ENCODE results near the gene ARF3. TPM values are rescaled to one million over a fixed set of nuclear protein-coding genes. Genes with fewer than 3 reads are reported as not detected.

Gene ARF3
- polyA plus RNA-seq, 1 of the 3 experiments (the other 2 are of a cell fraction) = 204 TPM

- no peaks in the 10 kb centered on the region; the same call in 1 of the 2 replicates for H3K27me3 ChIP-seq (ENCODE audit: insufficient read depth)
- no peaks in the 10 kb centered on the region for H3K9me2 ChIP-seq
- TF ChIP-seq EP300 (IDR thresholded peaks at IDR 0.05; ENCODE audit: borderline replicate concordance in 1 of 2, low read depth in 1 of 2, low read length in 1 of 2) (no peak), SMC3 (IDR thresholded peaks at IDR 0.05; ENCODE audit: low read depth, low read length) (peak; percentile 94), RAD21 (IDR thresholded peaks at IDR 0.05; ENCODE audit: low read length) (peak; percentile 84), RCOR1 (IDR thresholded peaks at IDR 0.05; ENCODE audit: low read length) (no peak), EZH2phosphoT487 (IDR thresholded peaks at IDR 0.05; ENCODE audit: borderline replicate concordance, low read depth) (no peak), FOXJ3 (CRISPR knock-in tag; IDR thresholded peaks at IDR 0.05) (0 out of 2 replicates have a peak, but pooled peaks have one; percentile 16), MAX (IDR thresholded peaks at IDR 0.05; ENCODE audit: low read depth) (peak; percentile 48; the same call in 1 of the 2 replicates)
- TF ChIP-seq, protein P1, sequence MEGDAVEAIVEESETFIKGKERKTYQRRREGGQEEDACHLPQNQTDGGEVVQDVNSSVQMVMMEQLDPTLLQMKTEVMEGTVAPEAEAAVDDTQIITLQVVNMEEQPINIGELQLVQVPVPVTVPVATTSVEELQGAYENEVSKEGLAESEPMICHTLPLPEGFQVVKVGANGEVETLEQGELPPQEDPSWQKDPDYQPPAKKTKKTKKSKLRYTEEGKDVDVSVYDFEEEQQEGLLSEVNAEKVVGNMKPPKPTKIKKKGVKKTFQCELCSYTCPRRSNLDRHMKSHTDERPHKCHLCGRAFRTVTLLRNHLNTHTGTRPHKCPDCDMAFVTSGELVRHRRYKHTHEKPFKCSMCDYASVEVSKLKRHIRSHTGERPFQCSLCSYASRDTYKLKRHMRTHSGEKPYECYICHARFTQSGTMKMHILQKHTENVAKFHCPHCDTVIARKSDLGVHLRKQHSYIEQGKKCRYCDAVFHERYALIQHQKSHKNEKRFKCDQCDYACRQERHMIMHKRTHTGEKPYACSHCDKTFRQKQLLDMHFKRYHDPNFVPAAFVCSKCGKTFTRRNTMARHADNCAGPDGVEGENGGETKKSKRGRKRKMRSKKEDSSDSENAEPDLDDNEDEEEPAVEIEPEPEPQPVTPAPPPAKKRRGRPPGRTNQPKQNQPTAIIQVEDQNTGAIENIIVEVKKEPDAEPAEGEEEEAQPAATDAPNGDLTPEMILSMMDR (IDR thresholded peaks at IDR 0.05) = peak; percentile 92
- 11% methylated on average over 28 of the region's 37 CpGs for WGBS (ENCODE audit: low lambda C conversion rate)
- no peaks in the 10 kb centered on the region for H3K79me2 ChIP-seq (ENCODE audit: insufficient read depth)
- DNase-seq = peak; percentile 86
- H3K4me2 ChIP-seq = peak overlapping the region; percentile 95
- POLR2A ChIA-PET = interaction anchor here (1.1 to 2.7 kb wide), 4 partner anchors 13 to 66 kb away, joined by 3 to 31 read pairs (median 12); partner anchors contain the start of genes ARF3, DDX23 and RND1
- H3K36me3 ChIP-seq (replicated peaks in 1 of 2; ENCODE audit: control insufficient read depth in 1 of 2, insufficient read depth in 2 of 2, low read length in 1 of 2) = no peaks in the 10 kb centered on the region
- no peaks in the 10 kb centered on the region for H3F3A ChIP-seq (replicated peaks; ENCODE audit: insufficient read depth)
- no peak overlapping the region for H3K27ac ChIP-seq (ENCODE audit: low read depth in 2 of 2, low read length in 1 of 2)
- peak overlapping the region; percentile 39 to 63 for H3K4me3 ChIP-seq (ENCODE audit: low read depth in 2 of 2, low read length in 1 of 2)
- peaks cover 0 to 2% of the 10 kb centered on the region in 2 experiments; a peak in 1 of 4 replicates for H3K4me1 ChIP-seq (ENCODE audit: control insufficient read depth in 1 of 2, insufficient read depth in 2 of 2, low read depth in 1 of 2, low read length in 1 of 2)
- H3K9me3 ChIP-seq = no peaks in the 10 kb centered on the region
- peak overlapping the region; percentile 93 for H2AFZ ChIP-seq (ENCODE audit: low read depth)
- H3K9ac ChIP-seq = 0 out of 2 replicates have a peak overlapping the region, but pooled peaks have one; percentile 4
- H4K20me1 ChIP-seq (ENCODE audit: insufficient read depth) = no peaks in the 10 kb centered on the region
- CTCF ChIA-PET = interaction anchor here (0.6 to 15.3 kb wide), 58 partner anchors 12 to 419 kb away, joined by 3 to 667 read pairs (median 4); partner anchors contain the start of genes DDN, DDX23, FKBP11 and RND1
Measured at GRCh38 chr12:48890657-48891418, 66.4 kb downstream of the ARF3 start.

DNA sequence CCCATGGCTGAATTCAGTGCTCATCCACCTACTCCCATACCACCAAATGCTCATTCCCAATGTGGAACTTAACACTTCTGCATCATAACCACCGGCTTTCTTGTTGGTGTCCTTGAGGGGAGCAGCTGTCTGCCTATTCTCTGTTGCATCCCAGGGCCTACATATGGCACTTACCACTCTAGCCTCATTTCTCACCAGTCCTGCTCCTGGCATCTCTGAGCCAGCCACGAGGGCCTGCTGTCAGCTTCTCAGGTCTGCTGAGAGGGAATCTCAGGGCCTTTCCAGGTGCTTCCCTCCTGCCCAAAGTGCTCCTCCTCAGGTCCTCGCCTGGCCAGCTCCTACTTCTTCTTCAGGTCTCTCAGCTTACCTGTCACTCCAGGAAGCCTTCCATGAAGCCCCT lies 67.6 kb downstream of the ARF3 start:
- WGBS (ENCODE audit: low lambda C conversion rate) = 71% methylated on average over 3 of the region's 3 CpGs
- DNase-seq = no peak
- H3F3A ChIP-seq (replicated peaks; ENCODE audit: insufficient read depth) = no peaks in the 10 kb centered on the region
- no peaks in the 10 kb centered on the region for H3K79me2 ChIP-seq (ENCODE audit: insufficient read depth)
- no peak overlapping the region for H3K4me3 ChIP-seq (ENCODE audit: low read depth in 2 of 2, low read length in 1 of 2)
- H3K4me2 ChIP-seq = no peak overlapping the region
- H3K9ac ChIP-seq = no peak overlapping the region
- H3K27me3 ChIP-seq (ENCODE audit: insufficient read depth) = no peaks in the 10 kb centered on the region; the same call in 1 of the 2 replicates
- peaks cover 0 to 2% of the 10 kb centered on the region in 2 experiments; a peak in 1 of 4 replicates for H3K4me1 ChIP-seq (ENCODE audit: control insufficient read depth in 1 of 2, insufficient read depth in 2 of 2, low read depth in 1 of 2, low read length in 1 of 2)
- no peak overlapping the region for H2AFZ ChIP-seq (ENCODE audit: low read depth)
- ChIA-PET CTCF (interaction anchor here (0.8 to 15.3 kb wide), 25 partner anchors 13 to 420 kb away, joined by 3 to 667 read pairs (median 5); partner anchors contain the start of genes DDN, DDX23, FKBP11 and RND1), POLR2A (interaction anchor here (0.6 to 2.7 kb wide), 2 partner anchors 37 to 53 kb away, joined by 5 to 31 read pairs; partner anchors contain the start of gene DDX23)
- no peaks in the 10 kb centered on the region for H3K36me3 ChIP-seq (replicated peaks in 1 of 2; ENCODE audit: control insufficient read depth in 1 of 2, insufficient read depth in 2 of 2, low read length in 1 of 2)
- no peak overlapping the region for H3K27ac ChIP-seq (ENCODE audit: low read depth in 2 of 2, low read length in 1 of 2)
- H3K9me3 ChIP-seq = no peaks in the 10 kb centered on the region
- no peaks in the 10 kb centered on the region for H4K20me1 ChIP-seq (ENCODE audit: insufficient read depth)
- no peaks in the 10 kb centered on the region for H3K9me2 ChIP-seq
- TF ChIP-seq GATA2 (CRISPR knock-in tag; IDR thresholded peaks at IDR 0.05) (no peak), CHD2 (IDR thresholded peaks at IDR 0.05; ENCODE audit: low read length, partially characterized antibody) (no peak), ELF1 (IDR thresholded peaks at IDR 0.05) (no peak), GABPA (IDR thresholded peaks at IDR 0.05; ENCODE audit: low read depth) (no peak), TCF12 (IDR thresholded peaks at IDR 0.05) (no peak), FOXJ3 (CRISPR knock-in tag; IDR thresholded peaks at IDR 0.05) (no peak), YY1 (IDR thresholded peaks at IDR 0.05; ENCODE audit: low read depth) (no peak), RXRA (IDR thresholded peaks at IDR 0.05; ENCODE audit: borderline replicate concordance, low read depth) (no peak), JUND (IDR thresholded peaks at IDR 0.05) (no peak), MAX (IDR thresholded peaks at IDR 0.05; ENCODE audit: low read depth) (no peak), EZH2phosphoT487 (IDR thresholded peaks at IDR 0.05; ENCODE audit: borderline replicate concordance, low read depth) (no peak), USF1 (IDR thresholded peaks at IDR 0.05; ENCODE audit: borderline replicate concordance, low read depth) (no peak), RFX5 (IDR thresholded peaks at IDR 0.05; ENCODE audit: low read length) (no peak)
- TF ChIP-seq, protein P2, sequence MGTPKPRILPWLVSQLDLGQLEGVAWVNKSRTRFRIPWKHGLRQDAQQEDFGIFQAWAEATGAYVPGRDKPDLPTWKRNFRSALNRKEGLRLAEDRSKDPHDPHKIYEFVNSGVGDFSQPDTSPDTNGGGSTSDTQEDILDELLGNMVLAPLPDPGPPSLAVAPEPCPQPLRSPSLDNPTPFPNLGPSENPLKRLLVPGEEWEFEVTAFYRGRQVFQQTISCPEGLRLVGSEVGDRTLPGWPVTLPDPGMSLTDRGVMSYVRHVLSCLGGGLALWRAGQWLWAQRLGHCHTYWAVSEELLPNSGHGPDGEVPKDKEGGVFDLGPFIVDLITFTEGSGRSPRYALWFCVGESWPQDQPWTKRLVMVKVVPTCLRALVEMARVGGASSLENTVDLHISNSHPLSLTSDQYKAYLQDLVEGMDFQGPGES (IDR thresholded peaks at IDR 0.05; ENCODE audit: low read depth, low read length) = no peak
- TF ChIP-seq, protein P1 (IDR thresholded peaks at IDR 0.05) = no peak

All from SK-N-SH (cell line).